ENCODE data around the gene CHST15.
"Not testable (repeated sequence)": the region's sequence is repeated elsewhere in the genome, so short reads cannot be mapped to it uniquely, and the experiment has no call there.

CHST15 gene

GRCh38 chr10:124124123-124124768, 30.8 kb upstream of the CHST15 start:
- DNase-seq, result peak in 1 of 56 donors; percentile 8

DNA sequence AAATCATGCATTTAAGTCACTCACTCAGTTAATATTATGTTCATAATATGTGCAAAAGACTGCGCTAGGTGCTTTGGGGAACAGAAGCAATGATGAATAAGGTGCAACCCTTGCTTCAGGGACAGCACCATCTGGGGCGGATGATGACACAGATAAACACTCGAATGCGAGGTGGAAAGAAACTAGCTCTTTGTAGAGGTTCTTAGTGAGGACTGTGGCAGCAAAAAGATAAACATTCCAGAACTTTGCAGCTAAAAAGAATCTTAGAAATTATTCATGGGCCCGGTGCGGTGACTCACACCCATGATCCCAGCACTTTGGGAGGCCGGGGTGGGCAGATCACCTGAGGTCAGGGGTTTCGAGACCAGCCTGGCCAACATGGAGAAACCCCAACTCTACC, 29.8 kb upstream of the CHST15 start:
- no peak for DNase-seq

DNA sequence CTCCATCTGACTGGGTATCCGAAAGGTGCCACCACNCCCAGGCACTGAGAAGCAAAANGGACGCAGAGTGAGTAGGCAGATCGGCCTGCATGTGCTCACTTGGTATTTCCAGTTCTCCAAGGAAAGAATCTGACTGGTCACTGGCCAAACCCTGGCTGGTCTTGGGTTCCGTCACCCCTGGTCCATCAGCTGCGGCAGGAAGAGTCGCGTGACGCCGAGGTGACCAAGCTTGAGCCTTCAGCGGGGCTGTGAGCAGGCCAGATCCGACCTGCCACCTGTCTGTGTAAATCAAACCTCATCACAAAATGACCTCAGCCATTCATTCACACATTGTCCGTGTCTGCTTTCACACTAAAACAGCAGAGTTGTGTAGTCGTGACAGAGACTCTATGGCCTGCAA, 28.8 kb upstream of the CHST15 start:
- DNase-seq, result no peak

- no peak for DNase-seq
Observed at GRCh38 chr10:124120410-124121061, 27.1 kb upstream of the CHST15 start.

GRCh38 chr10:124119946-124120345, 26.5 kb upstream of the CHST15 start:
- peak in 3 of 56 donors; percentile 12 to 19 (median 13) for DNase-seq

- no peak for DNase-seq
Observed at GRCh38 chr10:124119216-124119615, 25.8 kb upstream of the CHST15 start.

DNA sequence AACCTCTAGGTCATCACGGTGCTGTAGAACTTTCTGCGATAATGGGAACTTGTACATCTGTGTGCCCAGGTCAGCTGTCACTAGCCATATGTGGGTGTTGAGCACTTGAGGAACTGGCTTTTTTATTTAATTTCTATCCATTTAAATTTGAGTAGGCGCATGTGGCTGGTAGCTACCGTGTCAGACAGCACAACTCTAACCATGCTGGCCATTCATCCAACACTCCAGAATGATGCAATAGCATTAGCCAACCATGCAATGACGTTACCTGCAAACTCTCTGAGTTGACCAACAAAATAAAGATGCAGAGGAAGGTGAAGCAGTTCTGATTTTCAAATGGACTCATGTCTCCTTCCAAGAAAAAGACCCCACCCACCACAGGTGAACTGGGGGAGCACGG, 24.4 kb upstream of the CHST15 start:
- no peak for DNase-seq

DNA sequence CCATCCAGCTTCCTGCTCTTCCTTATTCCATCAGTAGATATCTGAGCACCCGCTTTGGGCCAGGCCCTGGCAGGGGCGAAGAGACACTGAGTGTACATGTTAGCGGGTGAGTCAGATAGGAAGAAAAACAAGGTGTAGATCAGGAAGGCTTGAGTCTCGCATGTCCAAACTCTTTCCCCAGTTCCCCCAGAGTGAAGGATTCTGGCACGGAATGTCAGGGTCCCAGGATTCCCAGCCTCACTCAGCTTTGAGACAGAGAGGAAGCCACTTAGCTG, 24.1 kb upstream of the CHST15 start:
- DNase-seq, result no peak

- DNase-seq, result no peak
Observed at GRCh38 chr10:124116771-124117510, 23.5 kb upstream of the CHST15 start.

DNA sequence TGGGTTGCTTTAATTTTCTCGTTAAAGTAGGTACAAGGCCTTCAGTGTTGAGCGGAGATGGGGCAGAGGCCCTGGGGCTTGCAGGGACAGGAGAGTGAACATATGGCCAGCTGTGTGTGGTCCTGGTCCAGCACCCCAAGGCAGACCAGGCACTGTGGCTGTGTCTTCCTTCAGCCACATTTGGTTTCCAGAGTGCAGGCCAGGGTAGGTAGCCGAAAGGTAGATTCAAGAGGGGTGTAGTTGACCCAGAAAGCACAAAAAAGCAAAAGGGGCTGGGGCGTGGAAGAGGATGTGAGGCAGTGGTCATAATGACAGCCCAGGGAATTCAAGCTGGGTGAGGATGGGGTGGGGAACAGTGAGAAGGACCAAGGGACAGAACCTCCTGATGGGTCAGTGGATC, 21.3 kb upstream of the CHST15 start:
- no peak for DNase-seq

DNA sequence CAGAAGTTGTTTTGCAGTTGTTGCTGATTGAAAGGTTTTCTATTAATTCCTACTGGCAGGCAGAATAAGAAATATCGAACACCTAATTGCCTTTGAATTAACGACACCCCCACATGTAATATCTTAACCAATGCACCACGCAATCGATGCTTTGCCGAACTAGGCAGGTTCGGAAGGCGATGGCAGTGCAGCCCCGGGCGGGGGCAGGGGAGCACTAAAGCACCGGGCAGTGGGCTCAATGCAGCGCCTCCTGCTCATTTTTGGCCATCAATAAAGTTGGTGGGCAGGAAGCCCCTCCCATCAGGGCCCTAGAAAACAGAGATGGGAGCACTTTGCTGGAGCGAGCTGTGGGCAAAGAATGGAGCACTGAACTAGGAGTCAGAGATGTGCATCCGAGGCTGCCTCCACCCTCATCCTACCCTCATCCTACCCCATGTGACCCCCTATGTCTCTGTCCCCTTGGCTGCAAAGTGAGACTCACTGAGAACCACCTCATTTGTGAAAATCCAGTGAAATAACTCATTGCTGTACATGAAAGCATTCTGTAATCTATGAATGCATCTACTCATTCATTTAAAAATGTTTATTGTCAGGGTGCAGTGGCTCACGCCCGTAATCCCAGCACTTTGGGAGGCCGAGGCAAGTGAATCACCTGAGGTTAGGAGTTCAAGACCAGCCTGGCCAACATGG, 19.6 kb upstream of the CHST15 start:
- no peak for DNase-seq

DNA sequence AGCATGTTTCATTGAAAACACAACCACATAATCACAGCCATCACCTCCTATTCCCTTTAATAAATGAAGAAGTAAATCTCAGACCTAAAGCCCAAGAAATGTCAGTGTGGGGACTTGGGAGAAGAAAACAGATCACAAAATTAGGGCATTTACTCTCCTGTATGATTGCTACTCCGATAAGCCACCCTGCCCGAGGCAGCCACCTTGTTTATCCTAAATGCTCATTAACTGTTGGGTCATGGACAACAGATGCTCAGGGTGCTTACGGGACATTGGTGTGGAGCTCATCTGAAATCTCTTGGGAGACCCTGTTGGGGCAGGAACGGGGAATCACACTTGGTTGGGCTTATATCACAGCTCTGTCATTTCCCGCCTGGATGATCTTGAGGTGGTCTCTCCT, 17.5 kb upstream of the CHST15 start:
- no peak for DNase-seq

DNA sequence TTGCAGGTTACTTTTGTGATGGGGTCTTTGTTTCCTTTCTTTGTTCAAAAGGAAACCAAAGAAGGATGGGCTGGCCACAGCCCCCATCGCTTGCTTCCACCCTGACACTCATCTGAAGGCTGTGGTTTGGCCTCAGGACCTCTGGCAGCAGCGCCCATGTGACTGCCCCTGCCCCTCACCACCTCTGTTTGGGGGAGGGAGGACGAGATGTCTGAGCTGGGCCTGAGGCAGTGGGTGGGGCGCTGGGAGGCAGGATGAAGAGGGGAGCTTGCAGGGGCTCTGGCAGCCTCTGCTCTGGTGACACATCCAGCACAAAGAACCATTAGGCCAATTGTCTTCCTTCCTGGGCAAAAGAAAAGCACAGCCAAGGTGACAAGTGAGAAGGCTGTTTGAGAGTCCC, 15.9 kb upstream of the CHST15 start:
- DNase-seq, result no peak

- DNase-seq, result no peak
Observed at GRCh38 chr10:124107072-124107471, 13.7 kb upstream of the CHST15 start.

DNA sequence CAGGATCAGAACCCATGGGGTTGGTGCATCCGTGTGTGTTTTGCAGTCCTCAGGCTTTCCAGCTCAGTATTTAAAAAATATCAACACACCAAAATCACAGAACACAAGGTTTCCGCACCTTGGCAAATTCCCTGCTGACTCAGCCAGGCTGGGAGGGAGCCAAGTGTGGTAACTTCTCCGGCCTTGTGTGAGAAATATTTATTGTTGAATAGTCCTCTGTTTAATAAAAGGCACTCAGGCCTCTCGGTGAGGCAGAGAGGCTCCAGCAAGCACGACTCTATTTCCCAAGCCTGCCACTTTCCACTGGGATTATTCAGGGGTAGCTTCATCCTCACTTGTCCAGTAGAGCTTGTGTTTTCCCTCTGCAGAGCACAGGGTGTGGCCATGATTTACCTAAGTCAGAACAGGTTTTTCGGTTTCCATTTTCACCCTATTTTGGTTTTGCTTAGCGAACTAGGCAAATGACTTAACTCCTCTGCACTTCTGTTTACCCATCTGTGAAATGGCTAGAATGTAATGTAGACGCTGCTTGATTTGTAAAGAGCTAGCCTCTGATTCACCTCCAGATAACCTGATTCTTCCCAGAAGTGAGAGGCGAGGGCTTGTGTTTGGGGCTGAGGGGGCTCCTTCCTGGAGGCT, 13.0 kb upstream of the CHST15 start:
- peak in 8 of 56 donors; percentile 10 to 55 (median 20) for DNase-seq

- DNase-seq, result no peak
Observed at GRCh38 chr10:124105594-124105993, 12.2 kb upstream of the CHST15 start.

DNA sequence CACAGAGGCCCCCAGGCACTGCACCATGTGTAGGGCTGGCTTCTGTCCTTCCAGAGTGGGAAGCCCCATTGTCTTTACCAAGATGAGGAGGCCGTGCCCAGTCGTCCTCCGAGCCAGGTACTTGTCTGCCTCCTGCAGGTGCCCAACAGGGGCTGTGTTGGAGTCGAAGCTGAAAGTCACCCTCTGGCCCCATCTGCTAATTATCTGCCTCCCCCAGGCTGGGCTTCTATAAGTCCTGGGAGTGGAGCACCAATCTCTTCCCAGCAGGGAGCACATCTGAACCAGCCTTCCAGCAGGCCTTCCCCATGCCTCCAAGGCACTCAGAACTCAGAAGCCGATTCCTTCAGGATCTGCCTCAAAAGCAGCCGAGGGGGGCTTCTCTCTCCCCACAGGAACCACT, 11.6 kb upstream of the CHST15 start:
- no peak for DNase-seq

GRCh38 chr10:124104011-124104627, 10.7 kb upstream of the CHST15 start:
- DNase-seq, result no peak

DNA sequence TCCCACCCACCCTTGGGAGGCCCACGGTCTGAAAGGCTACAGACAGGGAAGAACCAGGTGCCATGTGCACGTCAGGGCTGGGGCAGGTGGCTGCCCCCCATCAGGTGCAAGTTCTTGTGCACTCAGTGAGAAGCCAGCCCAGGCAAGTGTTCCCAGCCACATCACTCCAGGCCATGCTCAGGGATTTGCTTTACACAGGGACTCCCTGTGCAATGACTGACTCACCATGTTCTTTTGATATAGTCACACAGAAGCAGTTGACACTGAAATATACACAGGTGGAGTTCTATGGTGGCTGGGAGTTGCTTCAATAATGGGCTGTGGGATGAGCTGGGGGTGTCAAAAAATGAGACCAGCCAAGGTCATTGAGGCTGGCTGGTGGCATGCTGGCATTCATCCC, 8.0 kb upstream of the CHST15 start:
- DNase-seq, result no peak

GRCh38 chr10:124100651-124101050, 7.3 kb upstream of the CHST15 start:
- DNase-seq, result not testable (repeated sequence)

GRCh38 chr10:124100124-124100523, 6.7 kb upstream of the CHST15 start:
- no peak for DNase-seq
